HG03460 (cell line): ENCODE measurements around the gene TMEFF1.

ENCODE experiments used
- ATAC-seq: cut with Tn5 transposase; IDR thresholded peaks from one replicate; pipeline ENCODE4 v1.9.1; 2021; ENCODE audit not compliant: unreplicated experiment

TMEFF1 gene

GRCh38 chr9:100573655-100574260 is 100.8 kb downstream of the TMEFF1 start:
- no peak for ATAC-seq

- no peak for ATAC-seq
Observed at GRCh38 chr9:100575006-100575405, 102.1 kb downstream of the TMEFF1 start.

- ATAC-seq = no peak
Observed at GRCh38 chr9:100575765-100576386, 102.9 kb downstream of the TMEFF1 start.

GRCh38 chr9:100577776-100578448 is 105.0 kb downstream of the TMEFF1 start, which contains the start of gene CAVIN4:
TSS of gene CAVIN4 (plus strand) at chr9:100578079. CDS start at chr9:100578144, 65 bp downstream.
- no peak for ATAC-seq

GRCh38 chr9:100578610-100579009 is 105.7 kb downstream of the TMEFF1 start:
- no peak for ATAC-seq

GRCh38 chr9:100579665-100580064 is 106.7 kb downstream of the TMEFF1 start:
- no peak for ATAC-seq

- ATAC-seq = no peak
Observed at GRCh38 chr9:100580257-100580656, 107.3 kb downstream of the TMEFF1 start.

- no peak for ATAC-seq
Observed at GRCh38 chr9:100581081-100581480, 108.1 kb downstream of the TMEFF1 start.

GRCh38 chr9:100581661-100582060 is 108.7 kb downstream of the TMEFF1 start:
- ATAC-seq = no peak

GRCh38 chr9:100583014-100583802 is 110.3 kb downstream of the TMEFF1 start:
- no peak for ATAC-seq

GRCh38 chr9:100584951-100585350 is 112.0 kb downstream of the TMEFF1 start:
- ATAC-seq = no peak

- ATAC-seq = no peak
Observed at GRCh38 chr9:100586093-100586492, 113.1 kb downstream of the TMEFF1 start.

- ATAC-seq = no peak
Observed at GRCh38 chr9:100587375-100587774, 114.4 kb downstream of the TMEFF1 start.

- ATAC-seq = no peak
Observed at GRCh38 chr9:100589582-100589981, 116.6 kb downstream of the TMEFF1 start.

- no peak for ATAC-seq
Observed at GRCh38 chr9:100590481-100590880, 117.5 kb downstream of the TMEFF1 start.

GRCh38 chr9:100591139-100591538 is 118.2 kb downstream of the TMEFF1 start:
- ATAC-seq = no peak

- no peak for ATAC-seq
Observed at GRCh38 chr9:100591639-100592412, 118.9 kb downstream of the TMEFF1 start.

- ATAC-seq = no peak
Observed at GRCh38 chr9:100595391-100596199, 122.6 kb downstream of the TMEFF1 start.

- ATAC-seq = no peak
Observed at GRCh38 chr9:100597236-100597635, 124.3 kb downstream of the TMEFF1 start.

GRCh38 chr9:100598641-100599145 is 125.7 kb downstream of the TMEFF1 start:
- peak; percentile 82 for ATAC-seq
